ENCODE results near the gene DGCR6L. TPM values are rescaled to one million over a fixed set of nuclear protein-coding genes. Genes with fewer than 3 reads are reported as not detected.
"Not testable (repeated sequence)": the region's sequence is repeated elsewhere in the genome, so short reads cannot be mapped to it uniquely, and the experiment has no call there.

DGCR6L gene
- total RNA-seq, 1 experiment from 2014 or later, result 122 TPM

GRCh38 chr22:20313306-20314077, 6.4 kb downstream of the DGCR6L start:
- in situ Hi-C loops (cut with HindIII; ENCODE audit: low pct_unique_long_range_greater_than_20kb, low sequenced_read_pairs); DNase-seq (ENCODE audit: low read depth): not testable (repeated sequence)

GRCh38 chr22:20312396-20313191, 7.3 kb downstream of the DGCR6L start:
- in situ Hi-C loops (cut with HindIII; ENCODE audit: low pct_unique_long_range_greater_than_20kb, low sequenced_read_pairs), result no loop called here
- no peak for DNase-seq (ENCODE audit: low read depth)

GRCh38 chr22:20311249-20312062, 8.4 kb downstream of the DGCR6L start:
- in situ Hi-C loops (cut with HindIII; ENCODE audit: low pct_unique_long_range_greater_than_20kb, low sequenced_read_pairs); DNase-seq (ENCODE audit: low read depth): not testable (repeated sequence)

- in situ Hi-C loops (cut with HindIII; ENCODE audit: low pct_unique_long_range_greater_than_20kb, low sequenced_read_pairs); DNase-seq (ENCODE audit: low read depth): not testable (repeated sequence)
Observed at GRCh38 chr22:20310773-20311172, 9.1 kb downstream of the DGCR6L start.

GRCh38 chr22:20310180-20310579, 9.7 kb downstream of the DGCR6L start:
- DNase-seq (ENCODE audit: low read depth); in situ Hi-C loops (cut with HindIII; ENCODE audit: low pct_unique_long_range_greater_than_20kb, low sequenced_read_pairs): not testable (repeated sequence)

- DNase-seq (ENCODE audit: low read depth); in situ Hi-C loops (cut with HindIII; ENCODE audit: low pct_unique_long_range_greater_than_20kb, low sequenced_read_pairs): not testable (repeated sequence)
Observed at GRCh38 chr22:20308806-20309650, 10.8 kb downstream of the DGCR6L start.

- in situ Hi-C loops (cut with HindIII; ENCODE audit: low pct_unique_long_range_greater_than_20kb, low sequenced_read_pairs); DNase-seq (ENCODE audit: low read depth): not testable (repeated sequence)
Observed at GRCh38 chr22:20307448-20308447, 12.1 kb downstream of the DGCR6L start.

GRCh38 chr22:20306646-20307447, 13.0 kb downstream of the DGCR6L start:
- DNase-seq (ENCODE audit: low read depth); in situ Hi-C loops (cut with HindIII; ENCODE audit: low pct_unique_long_range_greater_than_20kb, low sequenced_read_pairs): not testable (repeated sequence)

GRCh38 chr22:20305894-20306645, 13.8 kb downstream of the DGCR6L start:
- in situ Hi-C loops (cut with HindIII; ENCODE audit: low pct_unique_long_range_greater_than_20kb, low sequenced_read_pairs), result no loop called here
- no peak for DNase-seq (ENCODE audit: low read depth)

- in situ Hi-C loops (cut with HindIII; ENCODE audit: low pct_unique_long_range_greater_than_20kb, low sequenced_read_pairs); DNase-seq (ENCODE audit: low read depth): not testable (repeated sequence)
Observed at GRCh38 chr22:20305230-20305893, 14.5 kb downstream of the DGCR6L start.

GRCh38 chr22:20304646-20305045, 15.2 kb downstream of the DGCR6L start:
- in situ Hi-C loops (cut with HindIII; ENCODE audit: low pct_unique_long_range_greater_than_20kb, low sequenced_read_pairs), result no loop called here
- no peak for DNase-seq (ENCODE audit: low read depth)

- in situ Hi-C loops (cut with HindIII; ENCODE audit: low pct_unique_long_range_greater_than_20kb, low sequenced_read_pairs); DNase-seq (ENCODE audit: low read depth): not testable (repeated sequence)
Observed at GRCh38 chr22:20303229-20303534, 16.7 kb downstream of the DGCR6L start.

GRCh38 chr22:20302438-20303228, 17.2 kb downstream of the DGCR6L start:
- no peak for DNase-seq (ENCODE audit: low read depth)
- in situ Hi-C loops (cut with HindIII; ENCODE audit: low pct_unique_long_range_greater_than_20kb, low sequenced_read_pairs), result no loop called here

- DNase-seq (ENCODE audit: low read depth), result peak; percentile 81
- in situ Hi-C loops (cut with HindIII; ENCODE audit: low pct_unique_long_range_greater_than_20kb, low sequenced_read_pairs), result no loop called here
Observed at GRCh38 chr22:20299746-20300136, 20.1 kb downstream of the DGCR6L start.
